HG02885 (cell line): ENCODE data around the gene CAMK2N1.

Experiments used
- ATAC-seq: cut with Tn5 transposase; IDR thresholded peaks from one replicate; pipeline ENCODE4 v1.9.1; 2021; ENCODE audit warnings: mild to moderate bottlenecking; ENCODE audit not compliant: unreplicated experiment, poor library complexity

Gene CAMK2N1

GRCh38 chr1:20448671-20449071, 37.3 kb downstream of the CAMK2N1 start:
- ATAC-seq = no peak

GRCh38 chr1:20447794-20448193, 38.2 kb downstream of the CAMK2N1 start:
- no peak for ATAC-seq

- no peak for ATAC-seq
These were observed 39.2 kb downstream of the CAMK2N1 start for GRCh38 chr1:20446796-20447195.

- no peak for ATAC-seq
These were observed 40.1 kb downstream of the CAMK2N1 start for GRCh38 chr1:20445956-20446355.

GRCh38 chr1:20443703-20444586, 42.1 kb downstream of the CAMK2N1 start:
- ATAC-seq = no peak

- no peak for ATAC-seq
These were observed 42.9 kb downstream of the CAMK2N1 start for GRCh38 chr1:20442920-20443625.

- ATAC-seq = no peak
These were observed 45.2 kb downstream of the CAMK2N1 start for GRCh38 chr1:20440785-20441200.

GRCh38 chr1:20439282-20439681, 46.7 kb downstream of the CAMK2N1 start:
- no peak for ATAC-seq

- ATAC-seq = no peak
These were observed 48.4 kb downstream of the CAMK2N1 start for GRCh38 chr1:20437640-20438039.

- no peak for ATAC-seq
These were observed 53.1 kb downstream of the CAMK2N1 start for GRCh38 chr1:20432891-20433290.
